Measurements from ENCODE around the gene SNPH.

DNA sequence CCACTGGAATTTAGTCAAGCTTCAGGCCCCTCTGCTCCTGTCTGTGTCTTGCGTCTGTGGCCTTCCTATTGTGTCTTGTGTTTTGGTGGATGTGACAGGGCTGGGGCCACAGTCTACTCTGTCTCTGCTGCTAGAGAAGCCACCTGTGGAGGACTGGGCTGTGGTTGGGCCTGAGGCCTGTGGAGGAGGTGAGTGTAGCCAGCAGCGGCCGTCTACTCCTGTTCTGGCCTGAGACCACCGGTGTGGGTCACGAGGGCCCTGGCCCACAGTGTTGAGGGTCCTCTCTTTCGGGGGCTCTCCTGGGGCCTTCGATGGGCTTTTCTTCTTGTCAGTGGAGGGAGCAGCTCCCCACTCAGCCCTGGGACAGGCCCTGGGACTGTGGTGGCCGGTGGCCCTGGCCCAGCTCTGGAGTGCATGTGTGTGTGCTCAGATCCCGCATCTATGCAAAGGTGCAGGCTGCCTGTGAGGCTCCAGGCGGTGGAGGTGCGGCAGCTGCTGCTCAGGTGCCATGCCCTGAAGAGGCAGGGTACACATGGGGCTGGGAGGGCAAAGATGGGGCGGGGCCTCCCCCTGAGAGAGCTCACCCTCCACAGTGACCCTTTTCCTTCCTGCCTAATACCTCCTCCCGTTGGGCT lies 42.1 kb downstream of the SNPH start:
- no peak for TF ChIP-seq POLR2A (IDR thresholded peaks at IDR 0.05)
- TF ChIP-seq, protein P1, sequence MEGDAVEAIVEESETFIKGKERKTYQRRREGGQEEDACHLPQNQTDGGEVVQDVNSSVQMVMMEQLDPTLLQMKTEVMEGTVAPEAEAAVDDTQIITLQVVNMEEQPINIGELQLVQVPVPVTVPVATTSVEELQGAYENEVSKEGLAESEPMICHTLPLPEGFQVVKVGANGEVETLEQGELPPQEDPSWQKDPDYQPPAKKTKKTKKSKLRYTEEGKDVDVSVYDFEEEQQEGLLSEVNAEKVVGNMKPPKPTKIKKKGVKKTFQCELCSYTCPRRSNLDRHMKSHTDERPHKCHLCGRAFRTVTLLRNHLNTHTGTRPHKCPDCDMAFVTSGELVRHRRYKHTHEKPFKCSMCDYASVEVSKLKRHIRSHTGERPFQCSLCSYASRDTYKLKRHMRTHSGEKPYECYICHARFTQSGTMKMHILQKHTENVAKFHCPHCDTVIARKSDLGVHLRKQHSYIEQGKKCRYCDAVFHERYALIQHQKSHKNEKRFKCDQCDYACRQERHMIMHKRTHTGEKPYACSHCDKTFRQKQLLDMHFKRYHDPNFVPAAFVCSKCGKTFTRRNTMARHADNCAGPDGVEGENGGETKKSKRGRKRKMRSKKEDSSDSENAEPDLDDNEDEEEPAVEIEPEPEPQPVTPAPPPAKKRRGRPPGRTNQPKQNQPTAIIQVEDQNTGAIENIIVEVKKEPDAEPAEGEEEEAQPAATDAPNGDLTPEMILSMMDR (IDR thresholded peaks at IDR 0.05): no peak
- TF ChIP-seq POLR2AphosphoS5 (IDR thresholded peaks at IDR 0.05): no peak
